Activated CD4-positive, alpha-beta memory T cell treated with anti-CD3 and anti-CD28 coated beads for 36 hours (primary cell): ENCODE results near the gene RTF1. TPM values are rescaled to one million over a fixed set of nuclear protein-coding genes. Genes with fewer than 3 reads are reported as not detected.
A peak's percentile ranks its signal among the peaks of the same experiment; 100 is the strongest.

Experiments
- CTCF ChIA-PET: fragments of 350-600 bp; sonication (Branson Sonifier 250); formaldehyde crosslinking; loops from one replicate; lab custom pipeline; 2021; ENCODE audit warnings: antibody characterized with exemption, inconsistent platforms; lab: Charles Lee
- POLR2A ChIA-PET: fragments of 350-600 bp; sonication (Branson Sonifier 250); formaldehyde crosslinking; loops from one replicate; lab custom pipeline; 2021; ENCODE audit warnings: antibody characterized with exemption; lab: Charles Lee
- DNase-seq: peaks from one replicate; pipeline ENCODE4 v3.0.0-alpha.2; 2020
- H3K27ac Mint-ChIP-seq: one replicate; pipeline ENCODE4 v1.8.0; 2021; ENCODE audit warnings: mixed read lengths
- H3K27me3 Mint-ChIP-seq: one replicate; pipeline ENCODE4 v1.8.0; 2021; ENCODE audit warnings: mixed read lengths
- H3K36me3 Mint-ChIP-seq: one replicate; pipeline ENCODE4 v1.8.0; 2021; ENCODE audit warnings: mixed read lengths
- H3K4me1 Mint-ChIP-seq: one replicate; pipeline ENCODE4 v1.8.0; 2021; ENCODE audit warnings: low read depth, mixed read lengths
- H3K4me3 Mint-ChIP-seq: one replicate; pipeline ENCODE4 v1.8.0; 2021; ENCODE audit warnings: mild to moderate bottlenecking, mixed read lengths
- H3K9me3 Mint-ChIP-seq: one replicate; pipeline ENCODE4 v1.8.0; 2021; ENCODE audit warnings: mixed read lengths
- intact Hi-C: fragments of 100-400 bp; cut with micrococcal nuclease; formaldehyde crosslinking; loops from one replicate; pipeline ENCODE4 v1.15.1; 2023
- total RNA-seq, 2 experiments: library from RNA; stranded (reverse); gene quantifications; one replicate each; pipeline ENCODE4 v1.2.3, GENCODE V29; 2021

RTF1 gene
- total RNA-seq, 2 experiments from 2014 or later, result 24.9 to 26.2 TPM

- no peaks in the 10 kb centered on the region for H3K9me3 Mint-ChIP-seq
- no peak overlapping the region for H3K4me3 Mint-ChIP-seq
- DNase-seq, result no peak
- peaks cover 4% of the 10 kb centered on the region for H3K36me3 Mint-ChIP-seq
- H3K27ac Mint-ChIP-seq, result no peak overlapping the region
- ChIA-PET POLR2A (no interaction called here), CTCF (interaction anchor here (0.6 kb wide), 1 partner anchor 41 kb away, joined by 6 read pairs; no protein-coding TSS in a partner anchor)
- H3K27me3 Mint-ChIP-seq, result peaks cover 25% of the 10 kb centered on the region
- intact Hi-C loops, result no loop called here
- peaks cover 22% of the 10 kb centered on the region for H3K4me1 Mint-ChIP-seq
These were observed 94.5 kb downstream of the RTF1 start for GRCh38 chr15:41511331-41511898.

DNA sequence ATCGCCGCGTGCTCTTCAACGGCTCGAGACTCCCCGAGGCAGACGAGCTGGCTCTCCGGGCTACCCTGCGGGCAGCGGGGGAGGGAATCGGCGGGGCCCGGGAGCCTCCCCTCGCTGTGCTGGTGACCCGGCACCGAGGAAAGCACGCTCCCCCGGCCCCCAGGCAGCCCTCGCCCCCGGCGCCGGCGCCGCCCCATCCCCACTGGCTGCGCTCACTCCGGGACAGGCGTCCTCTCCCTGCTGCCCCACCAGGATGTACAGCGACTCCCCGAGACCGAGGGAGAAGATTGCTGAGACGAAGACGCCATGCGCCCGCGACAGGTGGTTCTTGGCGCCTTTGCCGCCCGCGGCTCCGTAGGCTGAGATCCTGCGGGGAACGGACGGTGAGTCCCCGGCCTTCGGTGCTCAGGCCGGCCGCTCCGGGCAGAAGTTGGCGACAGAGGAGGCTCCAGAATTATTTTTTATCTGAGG is 95.0 kb downstream of the RTF1 start:
- ChIA-PET CTCF (no interaction called here), POLR2A (interaction anchor here (0.6 kb wide), 1 partner anchor 381 kb away, joined by 3 read pairs; no protein-coding TSS in a partner anchor)
- H3K36me3 Mint-ChIP-seq, result peaks cover 7% of the 10 kb centered on the region
- H3K9me3 Mint-ChIP-seq, result no peaks in the 10 kb centered on the region
- no peak overlapping the region for H3K27ac Mint-ChIP-seq
- peak overlapping the region; percentile 52 for H3K4me3 Mint-ChIP-seq
- H3K4me1 Mint-ChIP-seq, result peaks cover 22% of the 10 kb centered on the region
- DNase-seq, result peak; percentile 35
- intact Hi-C loops, result no loop called here
- H3K27me3 Mint-ChIP-seq, result peaks cover 25% of the 10 kb centered on the region

- POLR2A ChIA-PET, result interaction anchor here (0.6 to 1.1 kb wide), 2 partner anchors 19 to 380 kb away, joined by 3 read pairs; partner anchors contain the start of gene ITPKA
- peaks cover 8% of the 10 kb centered on the region for H3K36me3 Mint-ChIP-seq
- H3K4me1 Mint-ChIP-seq, result peaks cover 22% of the 10 kb centered on the region
- CTCF ChIA-PET, result interaction anchor here (1.6 kb wide), 1 partner anchor 47 kb away, joined by 6 read pairs; no protein-coding TSS in a partner anchor
- H3K27ac Mint-ChIP-seq, result no peak overlapping the region
- intact Hi-C loops, result no loop called here
- H3K27me3 Mint-ChIP-seq, result peaks cover 25% of the 10 kb centered on the region
- DNase-seq, result no peak
- H3K4me3 Mint-ChIP-seq, result peak overlapping the region; percentile 52
- no peaks in the 10 kb centered on the region for H3K9me3 Mint-ChIP-seq
These were observed 95.6 kb downstream of the RTF1 start for GRCh38 chr15:41512512-41512939.

DNA sequence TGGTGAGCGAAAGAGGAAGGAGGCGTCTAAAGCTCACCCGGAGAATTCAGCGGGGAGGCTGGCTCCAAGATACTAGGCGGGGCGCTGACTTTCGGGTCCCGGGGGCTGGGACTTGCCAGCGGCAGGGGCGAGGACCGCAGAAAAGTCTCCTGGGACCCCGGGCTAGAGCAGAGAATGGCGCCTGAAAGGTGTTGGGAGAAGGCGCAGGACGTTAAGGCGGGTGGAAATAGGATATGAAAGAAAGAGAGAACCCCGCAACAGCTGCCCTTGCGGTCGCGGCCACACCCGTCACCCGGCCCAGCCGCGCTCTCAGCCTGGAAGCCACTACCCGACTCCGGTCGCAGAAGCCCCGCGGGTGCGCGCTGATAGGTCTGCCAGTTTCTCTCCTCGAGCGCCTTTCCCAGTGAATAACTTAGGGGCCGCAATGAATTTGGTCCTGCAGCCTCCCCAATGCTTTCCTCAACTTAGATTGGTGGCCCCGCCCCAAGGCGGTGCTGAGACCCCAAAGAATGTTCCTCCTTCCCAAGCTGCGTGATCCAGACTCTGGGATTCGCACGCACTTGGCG is 96.1 kb downstream of the RTF1 start:
- ChIA-PET POLR2A (interaction anchor here (0.8 to 1.1 kb wide), 2 partner anchors 20 to 47 kb away, joined by 3 read pairs; partner anchors contain the start of gene ITPKA), CTCF (interaction anchor here (1.6 kb wide), 1 partner anchor 47 kb away, joined by 6 read pairs; no protein-coding TSS in a partner anchor)
- intact Hi-C loops, result loop anchor here (1.0 kb wide), 1 partner anchor 11 kb away; no protein-coding TSS in a partner anchor
- Mint-ChIP-seq H3K36me3 (peaks cover 8% of the 10 kb centered on the region), H3K4me1 (peaks cover 22% of the 10 kb centered on the region), H3K4me3 (peak overlapping the region; percentile 52), H3K9me3 (no peaks in the 10 kb centered on the region), H3K27ac (no peak overlapping the region), H3K27me3 (peaks cover 25% of the 10 kb centered on the region)
- DNase-seq, result peak; percentile 51

GRCh38 chr15:41513506-41514227 is 96.8 kb downstream of the RTF1 start, which contains the start of gene LTK:
Gene LTK, minus strand, starts transcription at chr15:41513827. Its CDS starts 118 bp downstream, at chr15:41513709.
- ChIA-PET CTCF (interaction anchor here (1.6 kb wide), 1 partner anchor 48 kb away, joined by 6 read pairs; no protein-coding TSS in a partner anchor), POLR2A (interaction anchor here (0.8 to 1.1 kb wide), 2 partner anchors 20 to 48 kb away, joined by 3 read pairs; partner anchors contain the start of gene ITPKA)
- no peaks in the 10 kb centered on the region for H3K9me3 Mint-ChIP-seq
- H3K4me1 Mint-ChIP-seq, result peaks cover 22% of the 10 kb centered on the region
- H3K4me3 Mint-ChIP-seq, result peak within 1 kb of the TSS; percentile 52
- peaks cover 25% of the 10 kb centered on the region for H3K27me3 Mint-ChIP-seq
- no peak within 1 kb of the TSS for H3K27ac Mint-ChIP-seq
- intact Hi-C loops, result loop anchor here (1.0 kb wide), 1 partner anchor 11 kb away; no protein-coding TSS in a partner anchor
- peak; percentile 38 for DNase-seq
- H3K36me3 Mint-ChIP-seq, result peaks cover 8% of the 10 kb centered on the region

DNA sequence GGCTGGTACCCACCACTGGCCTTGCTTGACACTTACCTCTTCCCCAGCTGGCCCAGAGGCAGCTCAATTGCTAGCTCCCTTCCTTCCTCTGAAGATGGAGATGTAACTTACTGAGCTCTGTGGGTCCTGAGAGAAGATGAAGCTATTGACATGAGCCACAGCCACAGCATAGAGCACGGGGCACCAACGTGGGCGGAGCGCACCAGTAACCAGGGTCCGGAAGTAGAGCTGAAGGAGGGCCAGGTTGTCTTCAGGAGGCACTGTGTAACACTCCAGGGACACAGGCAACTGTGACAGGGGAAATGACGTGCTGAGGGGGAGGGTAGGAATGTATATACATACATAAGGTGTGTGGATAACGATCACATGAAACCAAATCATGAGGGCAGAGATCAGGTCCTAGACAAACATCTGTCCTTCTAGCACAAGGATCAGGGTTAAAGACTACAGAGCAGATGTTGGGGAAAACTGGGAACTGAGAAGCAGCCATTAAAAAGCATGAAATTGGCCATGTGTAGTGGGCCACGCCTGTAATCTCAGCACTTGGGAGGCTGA is 101.1 kb downstream of the RTF1 start:
- Mint-ChIP-seq H3K27me3 (peaks cover 9% of the 10 kb centered on the region), H3K9me3 (no peaks in the 10 kb centered on the region), H3K4me3 (no peak overlapping the region), H3K36me3 (peaks cover 8% of the 10 kb centered on the region), H3K4me1 (peaks cover 11% of the 10 kb centered on the region), H3K27ac (no peak overlapping the region)
- DNase-seq, result no peak
- ChIA-PET CTCF (interaction anchor here (3.9 kb wide), 1 partner anchor 52 kb away, joined by 14 read pairs; no protein-coding TSS in a partner anchor), POLR2A (interaction anchor here (0.6 kb wide), 1 partner anchor 268 kb away, joined by 3 read pairs; no protein-coding TSS in a partner anchor)
- intact Hi-C loops, result no loop called here

- Mint-ChIP-seq H3K27ac (no peak overlapping the region), H3K9me3 (no peaks in the 10 kb centered on the region), H3K4me3 (no peak overlapping the region), H3K4me1 (no peaks in the 10 kb centered on the region), H3K36me3 (peaks cover 9% of the 10 kb centered on the region), H3K27me3 (no peaks in the 10 kb centered on the region)
- CTCF ChIA-PET, result no interaction called here
- no peak for DNase-seq
- POLR2A ChIA-PET, result no interaction called here
- intact Hi-C loops, result no loop called here
These were observed 103.7 kb downstream of the RTF1 start for GRCh38 chr15:41520636-41521035.

GRCh38 chr15:41521614-41522013 is 104.7 kb downstream of the RTF1 start:
- ChIA-PET POLR2A (no interaction called here), CTCF (no interaction called here)
- intact Hi-C loops, result no loop called here
- H3K27me3 Mint-ChIP-seq, result no peaks in the 10 kb centered on the region
- no peak overlapping the region for H3K27ac Mint-ChIP-seq
- peaks cover 12% of the 10 kb centered on the region for H3K36me3 Mint-ChIP-seq
- H3K4me1 Mint-ChIP-seq, result no peaks in the 10 kb centered on the region
- no peak overlapping the region for H3K4me3 Mint-ChIP-seq
- H3K9me3 Mint-ChIP-seq, result no peaks in the 10 kb centered on the region
- no peak for DNase-seq

GRCh38 chr15:41523097-41523496 is 106.2 kb downstream of the RTF1 start:
- peaks cover 16% of the 10 kb centered on the region for H3K36me3 Mint-ChIP-seq
- CTCF ChIA-PET, result interaction anchor here (1.2 kb wide), 1 partner anchor 57 kb away, joined by 3 read pairs; no protein-coding TSS in a partner anchor
- intact Hi-C loops, result no loop called here

DNA sequence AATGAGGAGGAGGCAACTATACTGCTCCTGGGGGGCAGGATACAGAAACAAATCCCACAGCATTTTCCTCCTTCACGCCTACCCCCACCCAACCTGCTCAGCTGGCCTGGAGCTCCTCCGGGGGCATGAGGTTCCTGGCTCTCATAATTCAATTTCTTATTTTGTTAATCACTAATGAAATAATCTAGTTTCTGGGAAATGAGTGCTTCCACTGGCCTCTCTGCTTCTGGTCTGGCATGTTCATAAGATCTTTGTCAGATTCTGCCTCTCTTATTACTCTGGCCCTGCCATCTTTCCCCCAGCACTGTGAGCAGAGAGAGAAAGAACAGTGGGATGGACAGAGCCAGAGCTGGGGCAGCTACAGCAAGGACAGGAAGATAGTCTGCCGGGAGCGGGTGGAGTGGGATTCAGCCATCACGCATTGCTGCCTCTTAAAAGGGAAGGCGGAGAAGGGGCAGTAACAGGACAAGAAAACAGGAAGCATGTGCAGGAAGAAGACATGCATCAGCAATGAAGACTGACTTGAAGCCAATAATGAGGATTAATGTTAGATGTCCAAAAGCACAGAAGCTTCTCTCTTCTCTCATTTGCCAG is 113.6 kb downstream of the RTF1 start:
- H3K27ac Mint-ChIP-seq, result no peak overlapping the region
- no peaks in the 10 kb centered on the region for H3K9me3 Mint-ChIP-seq
- DNase-seq, result no peak
- ChIA-PET POLR2A (no interaction called here), CTCF (interaction anchor here (1.3 kb wide), 1 partner anchor 27 kb away, joined by 3 read pairs; no protein-coding TSS in a partner anchor)
- H3K4me1 Mint-ChIP-seq, result no peaks in the 10 kb centered on the region
- H3K36me3 Mint-ChIP-seq, result peaks cover 41% of the 10 kb centered on the region
- no peak overlapping the region for H3K4me3 Mint-ChIP-seq
- no peaks in the 10 kb centered on the region for H3K27me3 Mint-ChIP-seq
- intact Hi-C loops, result no loop called here

More at GRCh38 chr15:41523097-41523496, 106.2 kb downstream of the RTF1 start:
- DNase-seq, result no peak
- Mint-ChIP-seq H3K27ac (no peak overlapping the region), H3K4me3 (no peak overlapping the region), H3K4me1 (no peaks in the 10 kb centered on the region), H3K9me3 (no peaks in the 10 kb centered on the region), H3K27me3 (no peaks in the 10 kb centered on the region)
- POLR2A ChIA-PET, result no interaction called here
